Measurements from ENCODE around the gene TARS2. TPM values are rescaled to one million over a fixed set of nuclear protein-coding genes. Genes with fewer than 3 reads are reported as not detected.

TARS2 gene
- total and polyA plus RNA-seq, 10 of the 15 experiments (the other 5 are each of a cell fraction or from before 2014, with no cell fraction given): 11.0 to 51.8 (median 45.2) TPM

DNA sequence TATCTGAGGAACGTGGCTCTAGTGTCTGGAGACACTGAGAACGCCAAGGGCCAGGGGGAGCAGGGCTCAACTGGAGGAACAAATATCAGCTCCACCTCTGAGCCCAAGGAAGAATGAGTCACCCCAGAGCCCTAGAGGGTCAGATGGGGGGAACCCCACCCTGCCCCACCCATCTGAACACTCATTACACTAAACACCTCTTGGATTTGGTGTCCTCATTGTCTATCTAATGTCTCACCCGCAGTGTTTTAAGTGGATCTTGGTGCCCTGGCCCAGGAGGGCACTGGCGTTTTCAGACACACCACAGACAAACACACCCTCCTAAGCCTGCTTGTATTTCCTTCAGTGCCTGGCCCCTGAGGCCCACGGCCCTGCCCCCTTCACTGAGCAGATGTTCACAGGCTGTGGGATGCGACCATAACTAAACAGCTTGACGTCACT is 26.2 kb downstream of the TARS2 start:
- FAIRE-seq: no peak
- TF ChIP-seq NRF1 (conservative IDR thresholded peaks at IDR 0.05; ENCODE audit: low read depth, low read length): no peak
- no peak for TF ChIP-seq FOXK2 (IDR thresholded peaks at IDR 0.05)
- TF ChIP-seq JUND (IDR thresholded peaks at IDR 0.05; ENCODE audit: low read depth, low read length): no peak
- TF ChIP-seq ESRRA (IDR thresholded peaks at IDR 0.05; ENCODE audit: low read length): no peak
- intact Hi-C loops (cut with micrococcal nuclease; ENCODE audit: unreplicated experiment): no loop called here
- RAD21 ChIA-PET (ENCODE audit: unreplicated experiment): no interaction called here
- Histone ChIP-seq H3K36me3 (ENCODE audit: control insufficient read depth in 2 of 2, insufficient read depth in 2 of 2, low read length in 1 of 2) (no peaks in the 10 kb centered on the region; a peak in 1 of 4 replicates), H4K20me1 (ENCODE audit: control insufficient read depth, insufficient read depth) (no peaks in the 10 kb centered on the region), H3K9ac (ENCODE audit: control insufficient read depth, insufficient read depth, low read length) (no peak overlapping the region), H2AFZ (ENCODE audit: control insufficient read depth, low read depth, low read length) (no peak overlapping the region), H3K4me3 (no peak overlapping the region), H3K9me3 (replicated peaks; ENCODE audit: control insufficient read depth, insufficient read depth, low read length) (no peaks in the 10 kb centered on the region), H3K4me1 (ENCODE audit: control insufficient read depth, insufficient read depth, low read length) (peaks cover 19% of the 10 kb centered on the region), H3K27ac (ENCODE audit: control insufficient read depth, insufficient read depth) (no peak overlapping the region), H3K4me2 (ENCODE audit: control insufficient read depth, insufficient read depth) (no peak overlapping the region), H3K27me3 (replicated peaks in 1 of 2; ENCODE audit: control insufficient read depth in 2 of 2, insufficient read depth in 2 of 2, low read length in 1 of 2) (no peaks in the 10 kb centered on the region), H3K79me2 (ENCODE audit: control insufficient read depth, insufficient read depth, low read length) (no peaks in the 10 kb centered on the region)
- WGBS (ENCODE audit: insufficient coverage, insufficient replicate concordance, low lambda C conversion rate, missing lambda C conversion rate): 58% methylated on average over 7 of the region's 7 CpGs
- in situ Hi-C loops (cut with MboI): no loop called here
- DNase-seq (ENCODE audit: low read depth, low spot score): no peak
- no peak for ATAC-seq
- SMC1A ChIA-PET (ENCODE audit: uncharacterized antibody, unreplicated experiment): no interaction called here
- CTCF ChIA-PET: interaction anchor here (1.1 to 1.9 kb wide), 2 partner anchors 18 to 46 kb away, joined by 4 to 7 read pairs; no protein-coding TSS in a partner anchor
- BruUV-seq (replicated peaks): no TSS peak
- POLR2A ChIA-PET: interaction anchor here (0.5 to 0.9 kb wide), 4 partner anchors 24 to 248 kb away, joined by 3 to 5 read pairs (median 3); no protein-coding TSS in a partner anchor

DNA sequence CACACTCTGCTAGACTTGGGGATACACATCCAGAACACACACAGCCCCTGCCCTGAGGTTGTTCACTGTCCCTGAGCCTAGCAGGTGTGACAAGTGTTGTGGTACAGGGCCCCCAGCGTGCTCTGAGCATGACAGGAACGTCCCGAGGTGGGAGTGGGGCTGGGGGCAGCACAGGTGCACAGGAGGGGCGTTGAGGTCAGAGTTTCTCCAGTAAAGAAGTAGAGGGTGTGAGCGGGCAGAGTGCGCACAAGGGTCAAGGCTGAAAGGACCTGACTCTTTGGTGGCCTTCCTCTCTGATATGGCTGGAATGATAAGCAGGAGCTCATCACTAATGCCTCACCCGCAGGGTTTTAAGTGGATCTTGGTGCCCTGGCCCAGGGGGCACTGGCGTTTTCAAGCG is 27.0 kb downstream of the TARS2 start:
- WGBS (ENCODE audit: insufficient coverage, insufficient replicate concordance, low lambda C conversion rate, missing lambda C conversion rate): 58% methylated on average over 9 of the region's 9 CpGs
- FAIRE-seq (no peak), DNase-seq (ENCODE audit: low read depth, low spot score) (no peak), ATAC-seq (no peak)
- no TSS peak for BruUV-seq (replicated peaks)
- no peak overlapping the region for H2AFZ ChIP-seq (ENCODE audit: control insufficient read depth, low read depth, low read length)
- H3K9ac ChIP-seq (ENCODE audit: control insufficient read depth, insufficient read depth, low read length): no peak overlapping the region
- peaks cover 19% of the 10 kb centered on the region for H3K4me1 ChIP-seq (ENCODE audit: control insufficient read depth, insufficient read depth, low read length)
- no peak overlapping the region for H3K4me2 ChIP-seq (ENCODE audit: control insufficient read depth, insufficient read depth)
- H3K27ac ChIP-seq (ENCODE audit: control insufficient read depth, insufficient read depth): no peak overlapping the region
- RAD21 ChIA-PET (ENCODE audit: unreplicated experiment): interaction anchor here (1.3 kb wide), 1 partner anchor 65 kb away, joined by 4 read pairs; the partner anchor contains the start of gene MCL1
- SMC1A ChIA-PET (ENCODE audit: uncharacterized antibody, unreplicated experiment): interaction anchor here (4.1 kb wide), 1 partner anchor 17 kb away, joined by 26 read pairs; no protein-coding TSS in a partner anchor
- no peak for TF ChIP-seq RBBP5 (conservative IDR thresholded peaks at IDR 0.05)
- TF ChIP-seq SPI1 (IDR thresholded peaks at IDR 0.05; ENCODE audit: borderline replicate concordance, insufficient read depth, low read depth, low read length): no peak
- TF ChIP-seq SUZ12 (IDR thresholded peaks at IDR 0.05; ENCODE audit: unreplicated experiment): no peak
- TF ChIP-seq FOXK2 (IDR thresholded peaks at IDR 0.05): no peak
- no peak for TF ChIP-seq PML (IDR thresholded peaks at IDR 0.05; ENCODE audit: low read length)
- no peak for TF ChIP-seq IKZF2 (IDR thresholded peaks at IDR 0.05)
- TF ChIP-seq, protein P1, sequence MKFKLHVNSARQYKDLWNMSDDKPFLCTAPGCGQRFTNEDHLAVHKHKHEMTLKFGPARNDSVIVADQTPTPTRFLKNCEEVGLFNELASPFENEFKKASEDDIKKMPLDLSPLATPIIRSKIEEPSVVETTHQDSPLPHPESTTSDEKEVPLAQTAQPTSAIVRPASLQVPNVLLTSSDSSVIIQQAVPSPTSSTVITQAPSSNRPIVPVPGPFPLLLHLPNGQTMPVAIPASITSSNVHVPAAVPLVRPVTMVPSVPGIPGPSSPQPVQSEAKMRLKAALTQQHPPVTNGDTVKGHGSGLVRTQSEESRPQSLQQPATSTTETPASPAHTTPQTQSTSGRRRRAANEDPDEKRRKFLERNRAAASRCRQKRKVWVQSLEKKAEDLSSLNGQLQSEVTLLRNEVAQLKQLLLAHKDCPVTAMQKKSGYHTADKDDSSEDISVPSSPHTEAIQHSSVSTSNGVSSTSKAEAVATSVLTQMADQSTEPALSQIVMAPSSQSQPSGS (IDR thresholded peaks at IDR 0.05; ENCODE audit: low read length): no peak
- TF ChIP-seq, protein P2, sequence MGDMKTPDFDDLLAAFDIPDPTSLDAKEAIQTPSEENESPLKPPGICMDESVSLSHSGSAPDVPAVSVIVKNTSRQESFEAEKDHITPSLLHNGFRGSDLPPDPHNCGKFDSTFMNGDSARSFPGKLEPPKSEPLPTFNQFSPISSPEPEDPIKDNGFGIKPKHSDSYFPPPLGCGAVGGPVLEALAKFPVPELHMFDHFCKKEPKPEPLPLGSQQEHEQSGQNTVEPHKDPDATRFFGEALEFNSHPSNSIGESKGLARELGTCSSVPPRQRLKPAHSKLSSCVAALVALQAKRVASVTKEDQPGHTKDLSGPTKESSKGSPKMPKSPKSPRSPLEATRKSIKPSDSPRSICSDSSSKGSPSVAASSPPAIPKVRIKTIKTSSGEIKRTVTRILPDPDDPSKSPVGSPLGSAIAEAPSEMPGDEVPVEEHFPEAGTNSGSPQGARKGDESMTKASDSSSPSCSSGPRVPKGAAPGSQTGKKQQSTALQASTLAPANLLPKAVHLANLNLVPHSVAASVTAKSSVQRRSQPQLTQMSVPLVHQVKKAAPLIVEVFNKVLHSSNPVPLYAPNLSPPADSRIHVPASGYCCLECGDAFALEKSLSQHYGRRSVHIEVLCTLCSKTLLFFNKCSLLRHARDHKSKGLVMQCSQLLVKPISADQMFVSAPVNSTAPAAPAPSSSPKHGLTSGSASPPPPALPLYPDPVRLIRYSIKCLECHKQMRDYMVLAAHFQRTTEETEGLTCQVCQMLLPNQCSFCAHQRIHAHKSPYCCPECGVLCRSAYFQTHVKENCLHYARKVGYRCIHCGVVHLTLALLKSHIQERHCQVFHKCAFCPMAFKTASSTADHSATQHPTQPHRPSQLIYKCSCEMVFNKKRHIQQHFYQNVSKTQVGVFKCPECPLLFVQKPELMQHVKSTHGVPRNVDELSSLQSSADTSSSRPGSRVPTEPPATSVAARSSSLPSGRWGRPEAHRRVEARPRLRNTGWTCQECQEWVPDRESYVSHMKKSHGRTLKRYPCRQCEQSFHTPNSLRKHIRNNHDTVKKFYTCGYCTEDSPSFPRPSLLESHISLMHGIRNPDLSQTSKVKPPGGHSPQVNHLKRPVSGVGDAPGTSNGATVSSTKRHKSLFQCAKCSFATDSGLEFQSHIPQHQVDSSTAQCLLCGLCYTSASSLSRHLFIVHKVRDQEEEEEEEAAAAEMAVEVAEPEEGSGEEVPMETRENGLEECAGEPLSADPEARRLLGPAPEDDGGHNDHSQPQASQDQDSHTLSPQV (IDR thresholded peaks at IDR 0.05): no peak
- H3K36me3 ChIP-seq (ENCODE audit: control insufficient read depth in 2 of 2, insufficient read depth in 2 of 2, low read length in 1 of 2): no peaks in the 10 kb centered on the region; a peak in 1 of 4 replicates
- intact Hi-C loops (cut with micrococcal nuclease; ENCODE audit: unreplicated experiment): no loop called here
- no peaks in the 10 kb centered on the region for H3K79me2 ChIP-seq (ENCODE audit: control insufficient read depth, insufficient read depth, low read length)
- no peaks in the 10 kb centered on the region for H3K27me3 ChIP-seq (replicated peaks in 1 of 2; ENCODE audit: control insufficient read depth in 2 of 2, insufficient read depth in 2 of 2, low read length in 1 of 2)
- CTCF ChIA-PET: interaction anchor here (1.9 kb wide), 1 partner anchor 18 kb away, joined by 7 read pairs; no protein-coding TSS in a partner anchor
- in situ Hi-C loops (cut with MboI): no loop called here
- H4K20me1 ChIP-seq (ENCODE audit: control insufficient read depth, insufficient read depth): no peaks in the 10 kb centered on the region
- no peaks in the 10 kb centered on the region for H3K9me3 ChIP-seq (replicated peaks; ENCODE audit: control insufficient read depth, insufficient read depth, low read length)
- POLR2A ChIA-PET: interaction anchor here (0.7 to 0.9 kb wide), 2 partner anchors 18 to 24 kb away, joined by 3 read pairs; no protein-coding TSS in a partner anchor
- no peak overlapping the region for H3K4me3 ChIP-seq

Data from GM12878 (cell line).